Esophagus muscularis mucosa (tissue), 4 donors: ENCODE data around the gene PTX4. TPM values are rescaled to one million over a fixed set of nuclear protein-coding genes. Genes with fewer than 3 reads are reported as not detected.

Experiments used
- DNase-seq: peaks from one replicate; pipeline ENCODE4 v3.0.0-alpha.2; 2017; ENCODE audit errors: extremely low spot score
- H3K27ac ChIP-seq, 4 donors: fragments of 200-600 bp; sonication (generic); replicated peaks in 1 of 4; 1 replicate in 3 of 4; 2 replicates in 1 of 4; pipeline ENCODE4 v1.5.1; 2016 to 2019; ENCODE audit warnings: mild to moderate bottlenecking in 1 of 4
- H3K27me3 ChIP-seq, 4 donors: fragments of 200-600 bp; sonication (generic); one replicate each; pipeline versions ENCODE4 v1.5.1 to v1.6.0; 2016 to 2019
- H3K36me3 ChIP-seq, 4 donors: fragments of 200-600 bp; sonication (generic); one replicate each; pipeline ENCODE4 v1.5.1; 2016 to 2019
- H3K4me1 ChIP-seq, 4 donors: fragments of 200-600 bp; sonication (generic); one replicate each; pipeline ENCODE4 v1.5.1; 2016 to 2019
- H3K4me3 ChIP-seq, 4 donors: fragments of 200-600 bp; sonication (generic); 1 replicate in 2 of 4; 2 replicates in 2 of 4; pipeline ENCODE4 v1.5.1; 2016 to 2019; ENCODE audit warnings: mild to moderate bottlenecking in 4 of 4, moderate library complexity in 1 of 4
- H3K9me3 ChIP-seq, 4 donors: fragments of 200-600 bp; sonication (generic); 1 replicate in 3 of 4; 2 replicates in 1 of 4; pipeline ENCODE4 v1.5.1; 2016 to 2019
- EP300 ChIP-seq: sonication (generic); formaldehyde crosslinking; IDR thresholded peaks from one replicate; pipeline ENCODE4 v1.6.1; 2017; ENCODE audit warnings: antibody characterized with exemption
- POLR2A ChIP-seq: fragments of 450-650 bp; IDR thresholded peaks from one replicate; pipeline ENCODE4 v1.6.1; 2017; ENCODE audit warnings: antibody characterized with exemption, moderate library complexity, mild to moderate bottlenecking, low read depth
- POLR2AphosphoS5 ChIP-seq, 2 donors: sonication (generic); formaldehyde crosslinking; IDR thresholded peaks; one replicate each; pipeline ENCODE4 v1.6.1; 2017; ENCODE audit warnings: antibody characterized with exemption in 2 of 2
- WGBS: methylation state at CpG from one replicate; pipeline ENCODE4 v1.1.5; 2018; 5-methylcytosine and 5-hydroxymethylcytosine counted together
- intact Hi-C: fragments of 100-400 bp; cut with DNase I; formaldehyde crosslinking; loops from one replicate; pipeline ENCODE4 v1.15.1; 2023
- total RNA-seq, 4 donors: library from RNA; depleted of rRNA; stranded (reverse); fragments of >200 nt; gene quantifications; one replicate each; pipeline versions ENCODE4 v1.1.0 to v1.2.1, GENCODE V29; 2016
- TF ChIP-seq, protein P1 (sequence below), 3 experiments: fragments of 200-600 bp in 2 of 3; fragments of 450-650 bp in 1 of 3; sonication (generic) in 2 of 3; IDR thresholded peaks; one replicate each; pipeline ENCODE4 v1.5.1; 2017 to 2019; ENCODE audit warnings: antibody characterized with exemption in 3 of 3, mild to moderate bottlenecking in 2 of 3, moderate library complexity in 1 of 3

PTX4 gene
- total RNA-seq, 4 donors from 2014 or later, result 0.39 to 0.75 (median 0.66) TPM; not detected in 1

DNA sequence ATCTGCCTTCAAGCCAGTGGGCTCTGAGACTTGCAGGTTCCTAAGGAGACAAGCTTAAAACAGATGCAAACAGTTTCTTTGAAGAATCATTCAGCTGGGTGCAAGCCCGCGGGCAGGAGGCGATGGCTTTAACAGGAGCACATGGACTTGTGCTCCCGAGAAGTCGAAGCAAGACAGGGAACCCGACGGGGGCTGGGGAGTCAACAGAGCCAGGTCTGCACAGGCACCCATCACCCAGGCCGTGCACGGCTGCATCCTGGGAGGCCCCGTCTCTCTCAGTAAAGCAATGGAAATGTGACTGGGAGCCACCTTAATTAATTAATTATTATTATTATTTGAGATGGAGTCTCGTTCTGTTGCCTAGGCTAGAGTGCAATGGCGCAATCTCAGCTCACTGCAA is 333 bp upstream of the PTX4 start:
- Histone ChIP-seq H3K4me1 (peaks cover 9 to 14% (median 12%) of the 10 kb centered on the region in 4 donors), H3K27me3 (no peaks in the 10 kb centered on the region), H3K4me3 (no peak overlapping the region), H3K27ac (no peak overlapping the region), H3K36me3 (no peaks in the 10 kb centered on the region), H3K9me3 (no peaks in the 10 kb centered on the region)
- TF ChIP-seq EP300 (no peak), POLR2AphosphoS5 (IDR thresholded peaks at IDR 0.05) (no peak), POLR2A (no peak)
- TF ChIP-seq, protein P1, sequence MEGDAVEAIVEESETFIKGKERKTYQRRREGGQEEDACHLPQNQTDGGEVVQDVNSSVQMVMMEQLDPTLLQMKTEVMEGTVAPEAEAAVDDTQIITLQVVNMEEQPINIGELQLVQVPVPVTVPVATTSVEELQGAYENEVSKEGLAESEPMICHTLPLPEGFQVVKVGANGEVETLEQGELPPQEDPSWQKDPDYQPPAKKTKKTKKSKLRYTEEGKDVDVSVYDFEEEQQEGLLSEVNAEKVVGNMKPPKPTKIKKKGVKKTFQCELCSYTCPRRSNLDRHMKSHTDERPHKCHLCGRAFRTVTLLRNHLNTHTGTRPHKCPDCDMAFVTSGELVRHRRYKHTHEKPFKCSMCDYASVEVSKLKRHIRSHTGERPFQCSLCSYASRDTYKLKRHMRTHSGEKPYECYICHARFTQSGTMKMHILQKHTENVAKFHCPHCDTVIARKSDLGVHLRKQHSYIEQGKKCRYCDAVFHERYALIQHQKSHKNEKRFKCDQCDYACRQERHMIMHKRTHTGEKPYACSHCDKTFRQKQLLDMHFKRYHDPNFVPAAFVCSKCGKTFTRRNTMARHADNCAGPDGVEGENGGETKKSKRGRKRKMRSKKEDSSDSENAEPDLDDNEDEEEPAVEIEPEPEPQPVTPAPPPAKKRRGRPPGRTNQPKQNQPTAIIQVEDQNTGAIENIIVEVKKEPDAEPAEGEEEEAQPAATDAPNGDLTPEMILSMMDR (IDR thresholded peaks at IDR 0.05), result no peak
- intact Hi-C loops, result no loop called here
- 85% methylated on average over 12 of the region's 12 CpGs for WGBS
- DNase-seq, result no peak

DNA sequence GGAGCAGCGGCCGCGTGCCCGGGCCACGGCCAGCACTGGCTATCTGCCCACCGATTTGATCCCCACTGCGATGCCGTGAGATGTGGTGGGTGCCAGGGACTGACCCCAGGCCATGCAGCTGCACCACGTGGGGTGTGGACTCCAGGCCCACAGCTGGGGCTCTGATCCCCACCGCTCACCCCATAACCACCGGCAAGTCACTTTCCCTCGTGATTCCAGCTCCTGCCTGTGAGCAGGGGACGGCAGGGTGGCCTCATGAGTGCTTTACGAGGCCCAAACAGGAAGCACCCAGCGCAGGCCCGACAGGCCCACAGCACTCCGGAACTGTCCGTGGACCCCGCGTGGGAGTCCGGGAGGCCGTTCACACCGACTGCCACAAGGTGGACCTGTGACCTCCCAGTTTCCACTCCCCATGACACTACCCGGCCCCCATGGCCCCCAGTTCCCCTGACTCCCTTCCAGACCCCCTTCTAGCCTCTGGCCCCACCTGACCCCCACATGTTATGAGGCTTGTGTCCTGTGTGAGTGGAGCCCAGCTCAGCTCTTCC is 616 bp downstream of the PTX4 start:
- WGBS, result 90% methylated on average over 9 of the region's 24 CpGs

DNA sequence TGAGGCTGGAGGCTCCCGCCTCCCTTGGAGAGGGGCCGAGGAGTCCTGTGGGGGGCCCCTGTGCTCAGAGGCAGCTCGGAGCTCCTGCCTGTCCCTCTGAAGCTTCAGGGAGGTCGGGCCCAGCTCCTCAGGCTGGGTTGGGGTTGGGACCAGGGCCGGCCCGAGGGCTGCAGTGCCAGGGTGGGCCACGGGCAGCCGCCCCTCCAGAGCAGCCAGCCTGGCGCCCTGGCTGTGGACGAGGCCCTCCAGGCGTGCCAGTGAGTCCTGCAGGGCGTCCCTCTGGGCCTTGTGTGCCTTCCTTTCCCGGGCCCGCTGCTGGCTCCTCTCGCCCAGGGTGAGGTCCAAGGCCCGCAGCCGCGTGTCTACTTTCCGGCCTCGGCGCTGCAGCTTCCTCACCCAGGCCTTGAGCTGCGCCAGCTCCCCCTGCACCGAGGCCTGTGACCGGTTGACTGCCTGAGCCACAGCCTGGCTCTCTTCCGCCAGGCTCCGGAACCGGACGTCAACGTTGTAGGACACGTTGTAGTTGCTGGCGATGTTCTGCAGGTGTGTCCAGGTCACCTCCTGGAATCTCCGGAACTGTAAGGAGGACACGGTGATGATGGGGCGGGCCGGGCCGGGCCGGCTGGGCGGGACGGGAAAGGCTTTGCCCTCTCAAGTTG is 1.2 kb downstream of the PTX4 start:
- Histone ChIP-seq H3K4me3 (no peak overlapping the region), H3K27ac (no peak overlapping the region), H3K27me3 (no peaks in the 10 kb centered on the region), H3K36me3 (no peaks in the 10 kb centered on the region), H3K9me3 (no peaks in the 10 kb centered on the region), H3K4me1 (peaks cover under 1 to 4% (median 2%) of the 10 kb centered on the region in 4 donors)
- no peak for DNase-seq
- 98% methylated on average over 8 of the region's 39 CpGs for WGBS
- intact Hi-C loops, result no loop called here
- no peak for TF ChIP-seq POLR2AphosphoS5 (IDR thresholded peaks at IDR 0.05)
- no peak for TF ChIP-seq EP300
- TF ChIP-seq POLR2A, result no peak
- TF ChIP-seq, protein P1 (IDR thresholded peaks at IDR 0.05), result no peak

More for the DNA sequence above, 616 bp downstream of the PTX4 start:
- peaks cover 6 to 9% (median 7%) of the 10 kb centered on the region in 4 donors for H3K4me1 ChIP-seq
- H3K27ac ChIP-seq, result no peak overlapping the region
- no peaks in the 10 kb centered on the region for H3K9me3 ChIP-seq
- no peaks in the 10 kb centered on the region for H3K27me3 ChIP-seq
- H3K36me3 ChIP-seq, result no peaks in the 10 kb centered on the region
- intact Hi-C loops, result no loop called here
- H3K4me3 ChIP-seq, result no peak overlapping the region
- TF ChIP-seq EP300 (no peak), POLR2A (no peak), POLR2AphosphoS5 (IDR thresholded peaks at IDR 0.05) (no peak)
- TF ChIP-seq, protein P1 (IDR thresholded peaks at IDR 0.05), result no peak
- no peak for DNase-seq

DNA sequence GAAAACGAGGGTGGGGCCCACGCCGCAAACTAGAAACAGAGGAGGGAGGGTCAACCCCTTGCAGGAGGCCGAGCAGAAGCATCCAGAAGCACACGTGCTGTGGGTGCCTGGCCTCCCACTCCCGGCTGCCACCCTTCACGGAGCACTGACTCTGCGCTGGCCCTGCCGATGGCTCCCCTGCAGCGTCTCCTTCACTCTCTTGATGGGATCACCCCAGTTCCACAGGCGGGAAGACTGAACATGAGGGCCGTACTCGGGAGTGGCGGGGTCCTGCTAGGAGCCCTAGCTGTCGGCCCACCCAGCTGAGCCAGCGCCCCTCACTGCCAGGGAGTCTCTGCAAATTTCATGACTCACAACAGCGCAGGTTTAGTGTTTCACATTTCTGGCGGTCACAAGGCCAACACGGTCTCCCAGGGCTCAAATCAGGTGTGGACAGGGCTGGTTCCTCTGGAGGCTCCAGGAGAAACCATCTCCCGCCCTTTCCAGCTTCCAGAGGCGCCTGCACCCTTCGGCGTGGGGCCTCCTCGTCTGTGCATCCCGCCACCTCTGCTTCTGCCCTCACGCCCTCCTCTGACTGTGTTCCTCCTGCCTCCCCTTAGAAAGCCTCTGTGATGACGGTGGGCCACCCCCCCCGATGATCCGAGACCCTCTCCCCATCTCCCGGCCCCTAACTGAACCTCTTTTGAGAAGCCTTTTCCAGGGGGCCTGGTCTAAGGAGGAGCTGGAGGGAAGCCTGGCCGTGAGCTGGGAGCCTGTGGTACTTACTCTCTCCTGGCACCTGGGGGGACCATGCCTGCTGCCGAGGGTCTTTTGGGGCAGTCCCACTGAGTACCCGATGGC is 2.0 kb downstream of the PTX4 start:
- H3K36me3 ChIP-seq, result no peaks in the 10 kb centered on the region
- intact Hi-C loops, result no loop called here

More for the DNA sequence above, 2.0 kb downstream of the PTX4 start:
- TF ChIP-seq, protein P1 (IDR thresholded peaks at IDR 0.05), result no peak
- no peak for TF ChIP-seq EP300
- TF ChIP-seq POLR2A, result no peak
- no peak for TF ChIP-seq POLR2AphosphoS5 (IDR thresholded peaks at IDR 0.05)
- H3K4me1 ChIP-seq, result no peaks in the 10 kb centered on the region
- no peak for DNase-seq
- H3K4me3 ChIP-seq, result no peak overlapping the region
- no peak overlapping the region for H3K27ac ChIP-seq
- no peaks in the 10 kb centered on the region for H3K9me3 ChIP-seq
- 73% methylated on average over 31 of the region's 33 CpGs for whole genome bisulfite sequencing
- peaks cover 0 to under 1% (median 0%) of the 10 kb centered on the region in 4 donors for H3K27me3 ChIP-seq
